Right lobe of liver (tissue), 6 donors: ENCODE data around the gene SLC38A1. TPM values are rescaled to one million over a fixed set of nuclear protein-coding genes. Genes with fewer than 3 reads are reported as not detected.
"Not testable (repeated sequence)": the region's sequence is repeated elsewhere in the genome, so short reads cannot be mapped to it uniquely, and the experiment has no call there.

ENCODE experiments used
- ATAC-seq, 4 donors: fragments of 200-7000 bp; cut with Tn5 transposase; one replicate each; pipeline ENCODE4 v1.9.1; 2020; ENCODE audit warnings: mild to moderate bottlenecking in 4 of 4, moderate library complexity in 4 of 4
- DNase-seq, 3 donors: peaks; one replicate each; pipeline ENCODE4 v3.0.0-alpha.2; 2020
- H3K27ac ChIP-seq, 3 donors: fragments of 200-600 bp; one replicate each; pipeline ENCODE4 v1.8.0; 2022
- H3K27me3 ChIP-seq, 2 donors: fragments of 200-600 bp; one replicate each; pipeline ENCODE4 v1.8.0; 2022
- H3K36me3 ChIP-seq, 4 donors: fragments of 200-600 bp; sonication (generic) in 1 of 4; one replicate each; pipeline versions ENCODE4 v1.5.1 to v1.8.0; 2017 to 2022; ENCODE audit warnings: control low read depth in 1 of 4
- H3K4me1 ChIP-seq, 4 donors: fragments of 200-600 bp; sonication (generic) in 1 of 4; one replicate each; pipeline versions ENCODE4 v1.5.1 to v1.8.0; 2017 to 2022; ENCODE audit warnings: control low read depth in 1 of 4
- H3K4me3 ChIP-seq, 3 donors: fragments of 200-600 bp; one replicate each; pipeline ENCODE4 v1.8.0; 2022
- H3K9me3 ChIP-seq, 4 donors: fragments of 200-600 bp; sonication (generic) in 1 of 4; one replicate each; pipeline versions ENCODE4 v1.5.1 to v1.8.0; 2017 to 2022; ENCODE audit warnings: control low read depth in 1 of 4
- CTCF ChIP-seq, 4 donors: fragments of 200-600 bp in 3 of 4; fragments of 450-650 bp in 1 of 4; IDR thresholded peaks; one replicate each; pipeline versions ENCODE4 v1.5.1 to v1.8.0; 2016 to 2022; ENCODE audit warnings: antibody characterized with exemption in 4 of 4, mild to moderate bottlenecking in 2 of 4
- POLR2A ChIP-seq: fragments of 450-650 bp; IDR thresholded peaks from one replicate; pipeline ENCODE4 v1.6.1; 2017; ENCODE audit warnings: antibody characterized with exemption, mild to moderate bottlenecking
- WGBS: methylation state at CpG from one replicate; pipeline ENCODE4 v1.1.6; 2018; ENCODE audit warnings: low coverage, low lambda C conversion rate; ENCODE audit not compliant: insufficient coverage; ENCODE audit errors: missing lambda C conversion rate; 5-methylcytosine and 5-hydroxymethylcytosine counted together
- intact Hi-C, 2 donors: fragments of 100-400 bp; cut with DNase I; formaldehyde crosslinking; loops; one replicate each; pipeline versions ENCODE4 v1.11.2 to v1.14.1; 2022
- total RNA-seq, 6 experiments: library from RNA; depleted of rRNA in 2 of 6; stranded (reverse); fragments of >200 nt in 2 of 6; fragmentation: NEBNext Ultra II Directional in 3 of 6; extraction: Animal tissue kit (Norgen Biotek cat#: 25700) in 3 of 6; gene quantifications; one replicate each; pipeline versions ENCODE4 v1.1.0 to v1.2.4, GENCODE V29; 2016 to 2023
- donor health status: DM: no; HTN: yes; CAD: no.
- donor health status: DM: no; HTN: no; CAD: no.
- donor health status: DM: no; HTN: no; CAD: no.
- donor health status: DM: no; HTN: yes; CAD: no.
- donor health status: DM: no; HTN: yes; CAD: no.

Gene SLC38A1
- total RNA-seq, 6 experiments from 2014 or later = 7.9 to 20.7 (median 12.2) TPM

GRCh38 chr12:46164186-46164761 is 104.6 kb downstream of the SLC38A1 start:
- Histone ChIP-seq H3K4me1 (no peaks in the 10 kb centered on the region), H3K4me3 (no peak overlapping the region), H3K36me3 (no peaks in the 10 kb centered on the region), H3K27ac (no peak overlapping the region), H3K27me3 (no peaks in the 10 kb centered on the region), H3K9me3 (no peaks in the 10 kb centered on the region)
- no peak for DNase-seq
- no peak for ATAC-seq
- 74% methylated on average over 3 of the region's 3 CpGs for WGBS
- TF ChIP-seq CTCF (IDR thresholded peaks at IDR 0.05) (no peak), POLR2A (no peak)
- intact Hi-C loops = no loop called here

- intact Hi-C loops, H3K36me3 ChIP-seq, H3K4me1 ChIP-seq, ATAC-seq, H3K4me3 ChIP-seq, DNase-seq, H3K27me3 ChIP-seq, H3K27ac ChIP-seq, H3K9me3 ChIP-seq: not testable (repeated sequence)
- WGBS = 73% methylated on average over 3 of the region's 4 CpGs
Measured at GRCh38 chr12:46162549-46163076, 106.2 kb downstream of the SLC38A1 start.

- no peak for TF ChIP-seq POLR2A
- TF ChIP-seq CTCF (IDR thresholded peaks at IDR 0.05) = no peak
- intact Hi-C loops = no loop called here
- ATAC-seq (no peak), DNase-seq (no peak)
- no peak overlapping the region for H3K4me3 ChIP-seq
- no peak overlapping the region for H3K27ac ChIP-seq
- H3K9me3 ChIP-seq = no peaks in the 10 kb centered on the region
- 100% methylated on average over 1 of the region's 4 CpGs for WGBS
- H3K4me1 ChIP-seq = no peaks in the 10 kb centered on the region
- no peaks in the 10 kb centered on the region for H3K27me3 ChIP-seq
- no peaks in the 10 kb centered on the region for H3K36me3 ChIP-seq
Measured at GRCh38 chr12:46160981-46161690, 107.7 kb downstream of the SLC38A1 start.

- 86% methylated on average over 10 of the region's 10 CpGs for WGBS
Measured at GRCh38 chr12:46160101-46160980, 108.5 kb downstream of the SLC38A1 start.

More at GRCh38 chr12:46160101-46160980, 108.5 kb downstream of the SLC38A1 start:
- DNase-seq = no peak
- Histone ChIP-seq H3K27ac (no peak overlapping the region), H3K36me3 (no peaks in the 10 kb centered on the region), H3K27me3 (no peaks in the 10 kb centered on the region), H3K4me3 (no peak overlapping the region), H3K9me3 (no peaks in the 10 kb centered on the region), H3K4me1 (no peaks in the 10 kb centered on the region)
- ATAC-seq = no peak
- no peak for TF ChIP-seq CTCF (IDR thresholded peaks at IDR 0.05)
- TF ChIP-seq POLR2A = no peak
- intact Hi-C loops = no loop called here
